ENCODE results near the gene ALDH4A1.
"Not testable (repeated sequence)": the region's sequence is repeated elsewhere in the genome, so short reads cannot be mapped to it uniquely, and the experiment has no call there.

Gene ALDH4A1

DNA sequence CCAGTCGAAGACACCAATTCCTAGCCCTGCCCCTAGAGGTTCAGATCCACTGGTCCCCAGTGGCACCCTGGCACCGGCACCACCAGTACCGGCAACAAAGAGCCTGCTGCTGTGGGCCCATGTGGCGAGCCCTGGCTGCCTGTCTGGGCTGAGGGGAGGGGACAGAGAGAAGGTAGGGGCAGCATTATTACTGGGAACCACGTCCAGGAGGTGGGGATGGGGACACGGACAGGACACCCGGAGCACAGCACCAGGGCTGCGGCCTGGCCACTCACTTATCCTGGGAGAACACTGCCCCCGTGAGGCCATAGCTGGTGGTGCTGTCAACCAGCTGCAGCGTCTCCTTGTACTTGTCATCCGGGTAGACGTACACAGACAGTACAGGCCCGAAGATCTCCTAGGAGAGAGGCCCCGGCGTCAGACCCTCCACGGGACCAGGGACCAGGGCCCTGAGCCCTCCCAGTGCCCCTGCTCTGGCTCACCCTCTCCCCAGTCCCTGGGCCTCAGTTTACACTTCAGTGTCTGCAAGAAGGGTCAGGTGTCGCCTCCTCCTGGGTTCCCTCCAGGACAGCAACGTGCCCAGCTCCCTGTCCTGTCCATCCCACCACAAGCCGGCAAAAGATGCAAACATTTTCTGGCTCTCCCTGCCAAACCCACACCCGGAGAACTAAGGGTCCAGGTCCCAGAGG, 27.1 kb downstream of the ALDH4A1 start:
- DNase-seq = peak; percentile 61 to 67

DNA sequence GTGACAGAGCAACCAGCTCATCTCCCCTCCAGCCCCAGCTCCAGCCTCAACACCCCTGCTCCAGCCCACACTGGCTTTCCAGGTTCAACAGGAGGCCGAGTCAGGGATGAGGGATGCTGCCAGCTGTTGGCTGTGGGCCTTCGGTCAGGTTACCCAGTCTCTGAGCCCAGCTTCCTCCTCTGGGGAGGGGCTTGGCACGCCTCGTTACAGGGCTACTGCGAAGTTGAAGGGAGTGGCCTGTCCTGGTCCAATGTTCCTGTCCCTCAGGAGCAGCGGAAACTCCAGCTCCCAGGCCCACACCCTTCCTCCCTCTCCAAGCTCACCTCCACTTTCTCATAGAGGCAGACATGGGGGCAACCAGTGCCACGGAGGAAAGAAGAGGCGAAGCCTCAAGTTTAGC, 27.8 kb downstream of the ALDH4A1 start:
- DNase-seq = no peak

DNA sequence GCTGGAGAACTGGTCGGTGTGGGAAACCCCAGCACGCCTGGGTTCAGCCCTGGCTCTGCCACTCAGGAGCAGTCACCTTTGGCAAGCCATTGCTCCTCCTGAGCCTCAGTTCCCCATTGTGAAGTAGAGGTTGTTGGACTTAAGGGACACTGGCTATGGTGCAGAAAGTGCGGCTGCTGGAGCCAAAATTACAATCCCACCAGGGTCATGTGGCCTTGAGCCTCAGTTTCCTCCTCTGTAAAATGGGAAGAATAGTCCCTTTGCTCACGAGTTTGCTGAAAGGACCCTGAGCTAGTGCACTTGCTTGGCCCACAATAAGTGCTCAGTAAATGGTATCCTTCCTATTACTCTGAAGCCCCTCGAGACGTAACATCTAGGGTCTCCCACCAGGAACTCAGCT, 28.3 kb downstream of the ALDH4A1 start:
- DNase-seq = no peak

DNA sequence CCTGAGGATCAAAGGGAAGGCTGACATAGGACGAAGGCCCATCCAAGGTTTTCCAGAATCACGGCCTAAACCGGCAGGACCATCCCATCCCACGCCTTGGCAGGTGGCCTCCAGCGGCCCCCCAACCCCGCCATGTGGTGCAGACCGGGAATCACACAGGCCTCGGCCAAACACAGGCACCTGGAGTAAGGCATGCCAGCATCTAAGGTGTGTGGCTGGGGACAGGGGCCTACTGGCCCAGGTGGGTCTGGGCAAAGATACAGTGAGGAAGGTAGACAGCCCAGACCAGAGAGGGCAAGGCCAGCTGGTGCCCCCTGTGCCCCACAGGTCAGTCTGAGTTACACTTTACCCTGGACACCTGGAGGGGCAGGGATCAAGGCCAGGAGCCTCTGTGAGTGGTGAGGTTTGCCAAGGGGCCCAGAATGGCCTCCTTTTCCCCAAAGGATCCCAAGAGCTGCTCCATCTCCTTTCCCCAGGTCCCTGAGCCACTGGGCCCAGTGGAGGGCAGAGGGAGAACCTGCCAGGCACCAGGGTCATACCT, 30.2 kb downstream of the ALDH4A1 start:
- DNase-seq = no peak

DNA sequence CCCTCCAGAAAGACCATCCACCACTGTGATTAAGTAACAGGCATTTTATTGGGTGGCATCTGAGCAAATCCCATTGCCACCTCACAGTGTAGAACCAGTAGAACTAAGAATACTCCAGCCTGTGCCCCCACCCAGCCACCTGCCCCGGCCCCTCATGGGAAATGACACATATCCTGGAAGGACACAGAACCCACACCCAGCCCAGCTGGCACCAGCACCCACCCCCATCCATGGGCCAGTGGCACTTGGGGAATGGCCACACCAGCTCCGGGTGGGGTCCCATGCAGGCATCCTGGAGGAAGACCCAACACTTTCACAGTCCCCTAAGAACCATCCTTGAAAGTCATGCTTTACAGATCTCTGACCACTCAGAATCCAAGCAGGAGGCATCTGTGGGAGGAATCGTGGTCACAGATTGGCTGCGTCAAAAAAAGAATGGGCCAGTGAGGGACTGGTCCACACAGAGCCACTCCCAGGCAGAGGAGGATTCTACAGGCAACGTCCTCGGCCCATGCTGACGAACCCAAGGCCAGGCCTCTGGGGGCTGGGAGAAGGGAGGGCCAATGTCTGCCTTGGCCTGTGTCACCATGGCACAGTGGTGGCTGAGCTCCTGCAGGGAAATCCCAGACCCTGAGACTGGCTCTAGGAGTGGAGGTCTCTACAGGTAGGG, 30.8 kb downstream of the ALDH4A1 start:
- DNase-seq = no peak

DNA sequence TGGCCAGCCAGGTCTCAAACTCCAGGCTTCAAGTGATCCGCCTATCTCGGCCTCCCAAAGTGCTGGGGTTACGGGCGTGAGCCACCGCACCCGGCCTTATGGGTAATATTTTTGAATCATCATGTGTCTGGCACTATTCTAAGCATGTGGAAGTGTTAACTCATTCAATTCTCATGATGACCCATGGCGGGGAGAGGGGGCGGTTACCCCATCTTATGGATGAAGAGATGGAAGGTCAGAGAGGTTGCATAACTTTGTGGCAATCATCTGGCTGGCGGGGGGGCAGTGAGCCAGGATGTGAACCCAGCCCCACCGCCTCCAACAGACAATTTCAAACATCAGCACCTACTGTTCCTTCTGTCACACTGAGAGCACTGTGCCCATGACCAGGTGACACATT, 31.4 kb downstream of the ALDH4A1 start:
- DNase-seq = no peak

DNA sequence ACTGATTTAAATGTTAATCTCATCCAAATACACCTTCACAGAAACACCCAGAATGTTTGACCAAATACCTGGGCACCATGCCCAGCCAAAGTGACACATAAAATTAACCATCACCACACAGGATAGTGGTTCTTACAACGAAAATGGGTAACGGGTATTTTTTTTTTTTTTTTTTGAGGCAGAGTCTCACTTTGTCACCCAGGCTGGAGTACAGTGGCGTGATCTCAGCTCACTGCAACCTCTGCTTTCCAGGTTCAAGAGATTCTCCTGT, 31.8 kb downstream of the ALDH4A1 start:
- DNase-seq = not testable (repeated sequence)

DNA sequence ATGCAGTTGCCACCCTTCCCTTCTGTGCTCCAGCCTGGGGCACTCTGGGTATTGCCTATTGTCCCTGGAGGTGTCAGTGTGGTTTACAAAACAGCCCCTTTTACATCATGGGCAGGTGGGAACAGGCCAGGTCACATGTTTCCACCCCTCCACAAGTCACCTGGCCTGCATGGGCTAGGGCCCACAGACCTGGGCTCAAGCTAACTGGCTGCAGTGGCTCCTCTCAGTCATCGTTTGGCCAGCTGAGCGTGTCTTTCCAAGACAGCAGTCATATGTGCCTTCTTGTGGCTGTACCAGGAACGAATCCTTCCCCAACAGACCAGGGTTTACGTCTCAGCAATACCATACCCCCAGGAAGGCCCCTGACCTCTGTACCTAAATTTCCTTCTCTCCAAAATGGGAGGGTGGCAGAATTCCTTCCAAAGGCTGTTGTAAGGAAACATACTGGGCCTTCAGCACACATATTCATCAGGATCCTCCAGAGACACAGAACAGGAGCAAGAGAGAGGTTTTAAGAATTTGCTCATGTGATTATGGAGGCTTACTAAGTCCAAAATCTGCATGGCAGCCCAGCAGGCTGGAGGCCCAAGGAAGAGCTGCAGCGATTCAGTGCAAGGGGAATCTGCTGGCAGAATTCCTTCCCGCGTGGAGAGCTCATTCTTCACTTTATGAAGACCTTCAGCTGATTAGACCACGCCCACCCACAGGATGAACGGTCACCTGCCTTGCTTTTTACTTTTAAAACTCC, 32.3 kb downstream of the ALDH4A1 start:
- DNase-seq = no peak

DNA sequence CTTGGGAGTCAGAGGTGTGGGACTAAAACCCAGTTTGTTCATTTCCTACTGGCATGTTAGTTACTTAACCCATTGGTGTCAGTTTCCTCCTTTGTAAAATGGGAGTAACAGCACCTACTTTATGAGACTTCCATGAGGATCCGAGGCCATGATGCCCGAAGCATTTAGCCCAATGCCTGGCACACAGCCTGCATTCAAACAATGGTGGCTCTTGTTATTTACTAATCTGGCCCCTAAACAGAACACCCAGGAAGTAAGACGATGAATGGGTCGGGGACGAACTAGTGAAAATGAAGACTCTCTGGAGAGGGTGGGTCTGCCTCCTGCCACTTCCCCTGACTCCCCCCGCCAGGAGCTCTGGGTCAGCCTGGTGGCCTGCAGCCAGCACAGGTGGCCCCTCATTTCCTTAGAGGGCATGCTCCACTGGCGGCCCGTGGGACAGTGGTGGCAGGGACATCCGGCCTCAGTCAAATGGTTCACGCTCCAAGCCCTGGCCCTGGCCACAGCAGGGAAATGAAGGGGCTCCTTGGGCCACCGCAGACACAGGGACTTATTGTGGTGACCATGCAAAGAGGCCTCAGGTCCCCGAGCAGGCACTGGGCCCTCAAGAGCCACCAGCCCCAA, 33.4 kb downstream of the ALDH4A1 start:
- no peak for DNase-seq

DNA sequence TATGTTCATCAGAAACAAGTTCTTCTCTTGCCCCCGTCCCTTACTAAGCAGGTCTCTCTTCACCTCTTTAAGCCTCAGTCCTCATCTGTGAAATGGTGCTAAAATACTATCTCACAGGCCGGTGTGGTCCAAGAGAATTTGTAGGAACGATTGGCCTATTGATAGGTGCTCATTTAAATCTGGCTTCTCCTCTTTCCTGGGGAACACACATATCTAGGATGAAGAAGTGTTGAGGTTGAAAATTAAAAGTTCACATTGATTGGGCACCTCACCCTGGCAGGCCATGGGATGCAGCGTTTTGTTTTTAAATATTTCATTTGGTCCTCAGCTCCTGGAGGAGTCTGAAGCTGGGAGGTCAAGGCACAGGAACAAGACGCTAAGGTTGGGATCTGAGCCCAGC, 34.0 kb downstream of the ALDH4A1 start:
- DNase-seq = no peak

DNA sequence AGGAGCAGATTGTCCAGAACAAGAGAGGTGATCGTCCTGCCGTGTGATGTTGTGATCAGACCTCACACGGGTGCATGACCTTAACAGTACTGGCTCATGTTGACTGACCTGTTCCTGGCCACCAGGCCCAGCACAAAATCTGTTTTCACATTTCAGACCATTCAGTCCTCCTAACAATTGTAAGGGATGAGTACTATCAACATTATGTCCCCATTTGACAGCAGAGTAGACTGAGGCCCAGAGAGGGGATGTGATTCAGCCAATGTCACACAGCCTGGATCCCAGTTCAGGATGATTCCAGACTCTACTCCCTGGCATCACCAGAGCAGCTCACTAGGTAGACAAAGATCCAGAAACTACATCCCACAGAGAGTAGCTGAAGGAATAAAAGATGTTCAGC, 35.5 kb downstream of the ALDH4A1 start:
- no peak for DNase-seq

DNA sequence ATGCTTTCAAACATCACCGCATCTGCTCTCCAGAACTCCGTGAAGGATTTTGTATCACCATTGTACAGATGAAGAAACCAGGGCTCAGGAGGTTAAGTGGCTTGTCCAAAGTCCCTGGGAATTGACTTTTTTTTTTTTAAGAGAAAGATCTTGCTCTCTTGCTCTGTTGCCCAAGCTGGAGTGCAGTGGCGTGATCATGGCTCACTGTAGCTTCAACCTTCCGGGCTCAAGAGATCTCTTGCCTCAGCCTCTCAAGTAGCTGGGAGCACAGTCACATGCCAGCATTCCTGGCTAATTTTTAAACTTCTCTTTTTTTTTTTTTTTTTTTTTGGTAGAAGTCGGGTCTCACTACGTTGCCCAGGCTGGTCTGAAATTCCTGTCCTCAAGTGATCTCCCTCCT, 36.0 kb downstream of the ALDH4A1 start:
- DNase-seq = no peak

DNA sequence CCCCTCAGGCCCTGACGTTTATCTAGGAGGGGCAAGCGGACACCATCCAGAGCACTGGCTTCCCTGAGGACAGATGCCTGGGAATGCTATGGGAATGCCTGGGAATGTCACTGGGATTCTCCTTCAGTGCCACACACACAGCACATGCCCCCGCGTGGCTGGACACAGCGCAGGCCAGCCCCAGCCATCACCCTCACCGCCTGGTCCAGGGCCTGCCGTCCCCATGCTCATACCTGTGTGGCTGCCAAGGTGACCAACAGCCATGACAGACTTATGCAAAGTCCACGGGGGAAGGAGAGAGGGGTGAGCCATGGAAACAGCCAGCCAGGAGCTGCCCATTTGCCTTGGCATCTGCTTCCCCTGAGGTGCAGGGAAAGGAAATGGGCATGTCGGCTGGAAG, 37.2 kb downstream of the ALDH4A1 start:
- no peak for DNase-seq

DNA sequence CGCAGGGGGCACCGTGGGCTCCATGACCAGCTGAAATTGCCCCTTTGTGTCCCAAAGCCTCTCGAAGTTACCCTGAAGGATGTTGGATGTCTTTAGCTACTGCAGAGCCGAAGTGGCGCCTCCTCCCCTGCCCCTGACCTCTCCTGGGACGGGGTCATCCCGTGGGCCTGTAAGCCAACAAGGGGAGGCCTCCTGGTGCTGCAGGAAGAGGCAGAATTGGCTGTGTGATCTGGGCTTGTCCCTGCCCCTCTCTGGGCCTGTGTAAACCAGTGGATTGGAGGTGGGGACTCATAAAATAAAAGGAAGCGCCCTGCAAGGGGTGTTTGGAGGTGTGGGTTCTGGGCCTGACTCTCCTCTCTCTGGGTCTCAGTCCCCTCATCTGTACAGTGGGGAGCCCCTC, 40.8 kb downstream of the ALDH4A1 start:
- DNase-seq = no peak

DNA sequence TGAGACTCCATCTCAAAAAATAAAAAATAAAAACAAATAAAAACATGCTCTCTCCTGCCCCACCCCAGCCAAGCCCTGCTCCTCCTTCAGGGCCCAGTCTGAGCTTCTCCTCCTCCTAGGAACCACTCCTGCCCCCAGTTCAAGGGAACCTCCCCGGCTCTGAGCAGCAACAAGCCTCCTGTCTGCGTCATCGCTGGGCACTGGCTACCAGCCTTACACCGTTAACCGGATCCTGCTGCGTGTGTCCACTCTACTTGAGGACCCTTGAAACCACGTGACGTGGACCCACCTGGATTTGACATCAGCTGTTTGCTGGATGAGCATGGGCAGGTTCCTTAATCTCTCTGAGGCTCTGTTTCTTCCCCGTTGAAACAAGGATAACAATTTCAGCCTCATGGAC, 41.3 kb downstream of the ALDH4A1 start:
- DNase-seq = no peak

DNA sequence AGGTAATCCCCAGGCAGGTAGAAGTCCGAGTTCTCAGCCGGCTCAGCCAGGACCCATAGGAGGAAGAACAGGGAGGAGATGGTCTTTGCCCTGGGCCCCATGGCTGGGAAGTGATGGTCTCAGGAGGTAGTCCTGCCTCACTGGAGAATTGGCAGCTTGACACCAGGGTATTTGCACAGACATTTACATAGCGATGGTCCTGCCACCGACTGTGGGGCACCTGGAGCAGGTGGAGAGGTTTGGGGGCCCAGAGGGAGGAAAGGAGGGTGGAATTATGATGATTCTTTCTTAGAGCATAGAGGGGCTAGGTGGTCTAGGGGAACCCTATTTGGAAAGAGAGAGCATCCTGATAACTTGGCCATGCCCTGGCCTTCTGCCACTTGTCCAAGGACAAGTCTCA, 42.8 kb downstream of the ALDH4A1 start, which contains the start of gene TAS1R2:
TAS1R2 (minus strand) TSS at position 101 of the 400 bp plus-strand sequence; CDS start at position 101, 0 bp downstream.
- no peak for DNase-seq

DNA sequence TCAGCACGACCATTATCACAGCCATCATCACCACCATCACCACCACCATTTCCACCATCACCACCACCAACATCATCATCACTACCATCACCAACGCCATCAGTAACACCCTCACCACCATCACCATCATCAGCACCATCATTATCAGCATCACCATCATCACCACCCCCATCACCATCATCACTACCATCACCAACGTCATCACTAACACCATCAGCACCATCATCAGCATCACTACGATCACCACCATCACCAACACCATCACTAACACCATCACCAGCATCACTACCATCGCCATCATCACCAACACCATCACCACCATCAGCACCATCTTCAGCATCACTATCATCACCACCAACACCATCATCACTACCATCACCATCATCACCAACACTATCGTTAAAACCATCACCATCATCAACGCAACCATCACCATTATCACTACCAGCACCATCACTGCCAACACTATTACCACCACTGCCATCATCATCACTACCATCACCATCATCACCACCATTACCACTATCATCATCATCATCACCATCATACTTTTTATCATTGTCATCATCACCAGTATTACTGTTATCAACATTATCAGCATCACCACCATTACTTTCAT, 44.2 kb downstream of the ALDH4A1 start:
- no peak for DNase-seq

DNA sequence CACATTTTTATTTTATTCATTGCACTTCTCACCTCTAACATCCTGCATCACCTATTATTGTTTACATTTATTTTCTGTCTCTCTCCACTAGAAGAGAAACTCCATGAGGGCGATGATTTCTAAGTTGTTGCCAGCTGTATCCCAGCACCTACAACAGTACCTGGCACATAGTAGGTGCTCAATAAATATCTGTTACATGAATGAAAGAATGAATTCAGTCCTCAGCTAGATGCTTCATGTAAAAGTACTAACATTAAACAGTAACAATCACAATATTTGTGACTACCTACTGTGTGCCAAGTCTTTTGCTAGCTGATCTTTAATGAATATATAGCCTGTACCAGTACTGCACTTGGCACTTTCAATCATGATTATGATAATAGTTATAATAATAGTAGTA, 45.9 kb downstream of the ALDH4A1 start:
- no peak for DNase-seq

DNA sequence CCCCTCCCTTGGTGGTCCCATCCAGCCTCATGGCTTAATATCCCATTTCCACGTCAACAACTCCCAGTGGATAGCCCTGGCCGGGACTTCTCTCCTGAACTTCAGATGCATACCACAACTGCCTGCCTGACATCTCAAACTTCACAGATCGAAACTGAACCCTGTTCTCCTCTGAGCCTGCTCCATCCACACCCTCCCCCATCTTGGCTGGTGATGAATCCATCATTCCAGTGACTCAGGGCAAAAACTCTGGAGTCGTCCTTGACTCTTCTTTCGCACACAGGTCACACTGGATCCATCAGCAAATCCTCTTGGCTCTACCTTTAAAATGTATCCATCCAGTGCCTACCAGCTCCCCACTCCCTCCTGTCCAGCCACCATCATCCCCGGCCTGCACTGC, 46.8 kb downstream of the ALDH4A1 start:
- no peak for DNase-seq

DNA sequence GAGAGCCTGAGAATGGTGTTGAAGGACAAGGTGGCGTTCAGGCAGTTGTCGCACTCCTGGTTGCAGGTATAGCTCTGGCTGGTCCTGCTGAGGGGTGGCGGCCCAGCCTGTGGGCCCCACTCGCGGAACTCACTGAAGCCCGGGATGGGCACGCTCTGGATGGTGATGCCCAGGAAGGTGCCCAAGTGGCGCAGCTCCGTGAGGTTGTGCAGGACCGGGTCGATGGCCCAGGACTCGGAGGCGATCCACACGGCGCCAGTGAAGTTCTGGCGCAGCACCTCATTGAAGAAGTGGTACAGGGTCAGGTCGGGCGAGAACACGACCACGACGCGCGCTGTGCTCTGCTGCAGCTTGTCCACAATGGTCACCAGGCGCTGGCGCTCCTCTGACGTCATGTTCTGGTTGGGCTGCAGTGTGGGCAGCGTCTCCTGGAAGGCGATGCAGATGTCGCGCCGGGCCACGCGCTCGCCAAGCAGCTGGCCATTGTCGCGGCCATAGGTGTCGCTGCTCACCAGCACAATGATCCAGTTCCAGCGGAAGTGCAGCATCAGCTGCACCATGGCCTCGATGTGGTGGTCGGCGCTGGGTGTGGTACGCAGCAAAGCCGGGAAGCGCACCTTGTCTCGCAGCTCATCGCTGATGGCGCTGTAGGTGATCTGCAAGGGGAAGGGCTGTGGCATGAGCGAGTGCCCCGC, 47.9 kb downstream of the ALDH4A1 start:
- no peak for DNase-seq

DNA sequence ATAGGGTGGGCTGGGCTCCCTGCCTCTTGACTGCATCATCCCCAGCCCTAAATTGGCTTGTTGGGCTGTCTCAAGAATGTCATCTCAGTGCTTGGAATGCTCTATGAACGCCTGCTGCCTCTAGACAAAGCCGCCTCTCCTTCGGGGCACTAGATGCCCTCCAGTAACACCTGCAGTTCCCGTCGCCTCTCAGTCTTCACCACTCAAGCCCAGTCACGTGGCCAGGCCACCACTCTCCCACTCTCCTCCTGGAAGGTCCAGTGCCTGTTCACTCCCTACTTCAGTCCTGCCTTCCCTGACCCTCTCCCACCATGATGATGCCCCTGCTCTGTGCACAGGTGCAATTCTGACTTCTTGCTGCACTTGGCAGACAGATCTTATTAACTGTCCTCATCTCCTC, 49.9 kb downstream of the ALDH4A1 start:
- no peak for DNase-seq

DNA sequence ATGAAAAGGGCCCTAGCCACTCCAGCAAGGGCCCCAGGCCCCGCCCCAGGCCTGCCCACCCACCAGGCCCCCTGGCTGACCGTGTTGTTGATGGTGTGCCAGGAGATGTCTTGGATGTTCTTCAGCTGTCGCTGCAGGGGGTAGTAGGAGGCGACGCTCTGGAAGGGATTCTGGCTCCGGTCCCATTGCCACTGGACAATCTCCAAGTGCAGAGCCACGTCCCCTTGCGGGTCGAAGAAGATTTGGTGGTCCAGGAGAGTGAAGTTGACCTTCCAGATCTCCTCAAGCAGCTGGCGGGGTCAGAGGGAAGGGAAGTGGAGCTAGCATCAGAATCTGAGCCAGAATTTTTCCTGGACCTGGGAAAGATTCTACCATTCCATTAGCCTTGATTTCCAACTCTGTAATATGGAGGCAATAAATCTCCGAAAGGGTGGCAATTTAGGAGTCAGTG, 53.1 kb downstream of the ALDH4A1 start:
- no peak for DNase-seq
